Measurements from ENCODE around the gene NF1.
"Not testable (repeated sequence)": the region's sequence is repeated elsewhere in the genome, so short reads cannot be mapped to it uniquely, and the experiment has no call there.

The NF1 gene

GRCh38 chr17:31195305-31195704 is 100.5 kb downstream of the NF1 start:
- DNase-seq, result no peak

GRCh38 chr17:31198026-31198425 is 103.2 kb downstream of the NF1 start:
- no peak for DNase-seq

GRCh38 chr17:31198666-31199065 is 103.9 kb downstream of the NF1 start:
- not testable (repeated sequence) for DNase-seq

GRCh38 chr17:31200287-31200686 is 105.5 kb downstream of the NF1 start:
- DNase-seq, result no peak

GRCh38 chr17:31202968-31203367 is 108.2 kb downstream of the NF1 start:
- DNase-seq, result no peak

- no peak for DNase-seq
These were observed 116.7 kb downstream of the NF1 start for GRCh38 chr17:31211352-31212012.

GRCh38 chr17:31216031-31216751 is 121.4 kb downstream of the NF1 start:
- DNase-seq, result no peak

- DNase-seq, result no peak
These were observed 129.6 kb downstream of the NF1 start for GRCh38 chr17:31224366-31224765.

- DNase-seq, result no peak
These were observed 131.1 kb downstream of the NF1 start for GRCh38 chr17:31225831-31226230.

- no peak for DNase-seq
These were observed 131.6 kb downstream of the NF1 start for GRCh38 chr17:31226373-31226772.

- no peak for DNase-seq
These were observed 132.2 kb downstream of the NF1 start for GRCh38 chr17:31226950-31227349.

- no peak for DNase-seq
These were observed 137.1 kb downstream of the NF1 start for GRCh38 chr17:31231852-31232251.

GRCh38 chr17:31235110-31235509 is 140.3 kb downstream of the NF1 start:
- DNase-seq, result no peak

GRCh38 chr17:31236137-31236536 is 141.4 kb downstream of the NF1 start:
- no peak for DNase-seq

GRCh38 chr17:31236712-31237111 is 141.9 kb downstream of the NF1 start:
- no peak for DNase-seq

- no peak for DNase-seq
These were observed 146.3 kb downstream of the NF1 start for GRCh38 chr17:31241116-31241515.

- DNase-seq, result no peak
These were observed 154.4 kb downstream of the NF1 start for GRCh38 chr17:31248986-31249834.

GRCh38 chr17:31249835-31250141 is 155.0 kb downstream of the NF1 start:
- DNase-seq, result no peak

GRCh38 chr17:31250229-31250628 is 155.5 kb downstream of the NF1 start:
- DNase-seq, result no peak

GRCh38 chr17:31251105-31251969 is 156.6 kb downstream of the NF1 start:
- no peak for DNase-seq

- DNase-seq, result no peak
These were observed 157.2 kb downstream of the NF1 start for GRCh38 chr17:31251970-31252328.

- no peak for DNase-seq
These were observed 158.0 kb downstream of the NF1 start for GRCh38 chr17:31252741-31253140.

- DNase-seq, result no peak
These were observed 159.9 kb downstream of the NF1 start for GRCh38 chr17:31254654-31255053.
